ENCODE data around the gene PCSK7. TPM values are rescaled to one million over a fixed set of nuclear protein-coding genes. Genes with fewer than 3 reads are reported as not detected.
"Not testable (repeated sequence)": the region's sequence is repeated elsewhere in the genome, so short reads cannot be mapped to it uniquely, and the experiment has no call there.

The PCSK7 gene
- total and polyA plus RNA-seq, 2 experiments from 2014 or later, result 31.7 to 46.6 TPM

- Histone ChIP-seq H3K27ac (no peak overlapping the region), H3K9me3 (ENCODE audit: low read depth) (no peaks in the 10 kb centered on the region), H3K27me3 (no peaks in the 10 kb centered on the region), H3K4me1 (ENCODE audit: low read depth) (no peaks in the 10 kb centered on the region), H3K36me3 (peaks cover 15% of the 10 kb centered on the region), H3K4me3 (no peak overlapping the region)
- no peak for TF ChIP-seq CTCF (IDR thresholded peaks at IDR 0.05; ENCODE audit: low read depth, low read length)
- DNase-seq (ENCODE audit: low read depth in 1 of 2, low spot score in 1 of 2), result no peak
These were observed 44.9 kb downstream of the PCSK7 start for GRCh38 chr11:117187007-117187406.

GRCh38 chr11:117186431-117186761, 45.5 kb downstream of the PCSK7 start:
- Histone ChIP-seq H3K36me3 (peaks cover 15% of the 10 kb centered on the region), H3K4me1 (ENCODE audit: low read depth) (no peaks in the 10 kb centered on the region), H3K4me3 (no peak overlapping the region), H3K27ac (no peak overlapping the region), H3K9me3 (ENCODE audit: low read depth) (no peaks in the 10 kb centered on the region), H3K27me3 (no peaks in the 10 kb centered on the region)
- DNase-seq (ENCODE audit: low read depth in 1 of 2, low spot score in 1 of 2), result no peak
- TF ChIP-seq CTCF (IDR thresholded peaks at IDR 0.05; ENCODE audit: low read depth, low read length), result no peak

- Histone ChIP-seq H3K4me1 (ENCODE audit: low read depth) (no peaks in the 10 kb centered on the region), H3K36me3 (peaks cover 15% of the 10 kb centered on the region), H3K9me3 (ENCODE audit: low read depth) (no peaks in the 10 kb centered on the region), H3K27ac (no peak overlapping the region), H3K4me3 (no peak overlapping the region), H3K27me3 (no peaks in the 10 kb centered on the region)
- DNase-seq (ENCODE audit: low read depth in 1 of 2, low spot score in 1 of 2), result no peak
- no peak for TF ChIP-seq CTCF (IDR thresholded peaks at IDR 0.05; ENCODE audit: low read depth, low read length)
These were observed 46.0 kb downstream of the PCSK7 start for GRCh38 chr11:117185736-117186430.

- H3K4me3 ChIP-seq, result no peak overlapping the region
- TF ChIP-seq CTCF (IDR thresholded peaks at IDR 0.05; ENCODE audit: low read depth, low read length), result no peak
- no peaks in the 10 kb centered on the region for H3K9me3 ChIP-seq (ENCODE audit: low read depth)
- peaks cover 9% of the 10 kb centered on the region for H3K36me3 ChIP-seq
- no peaks in the 10 kb centered on the region for H3K27me3 ChIP-seq
- DNase-seq (ENCODE audit: low read depth in 1 of 2, low spot score in 1 of 2), result no peak
- H3K4me1 ChIP-seq (ENCODE audit: low read depth), result peaks cover 8% of the 10 kb centered on the region
- no peak overlapping the region for H3K27ac ChIP-seq
These were observed 48.0 kb downstream of the PCSK7 start for GRCh38 chr11:117183724-117184349.

GRCh38 chr11:117183178-117183577, 48.7 kb downstream of the PCSK7 start:
- DNase-seq (ENCODE audit: low read depth in 1 of 2, low spot score in 1 of 2); H3K4me1 ChIP-seq (ENCODE audit: low read depth); H3K27me3 ChIP-seq; H3K4me3 ChIP-seq; H3K27ac ChIP-seq; H3K9me3 ChIP-seq (ENCODE audit: low read depth); H3K36me3 ChIP-seq: not testable (repeated sequence)

- H3K27ac ChIP-seq, result no peak overlapping the region
- H3K36me3 ChIP-seq, result peaks cover 6% of the 10 kb centered on the region
- H3K9me3 ChIP-seq (ENCODE audit: low read depth), result no peaks in the 10 kb centered on the region
- peaks cover 15% of the 10 kb centered on the region for H3K4me1 ChIP-seq (ENCODE audit: low read depth)
- DNase-seq (ENCODE audit: low read depth in 1 of 2, low spot score in 1 of 2), result no peak
- no peaks in the 10 kb centered on the region for H3K27me3 ChIP-seq
- no peak for TF ChIP-seq CTCF (IDR thresholded peaks at IDR 0.05; ENCODE audit: low read depth, low read length)
- H3K4me3 ChIP-seq, result no peak overlapping the region
These were observed 49.3 kb downstream of the PCSK7 start for GRCh38 chr11:117182551-117182935.
